Liver (tissue), 9 donors: ENCODE results near the gene DCAF11. TPM values are rescaled to one million over a fixed set of nuclear protein-coding genes. Genes with fewer than 3 reads are reported as not detected.

Experiments used
- DNase-seq: peaks from one replicate; pipeline ENCODE4 v3.0.0-alpha.2; 2017; ENCODE audit warnings: low spot score
- H3K27ac ChIP-seq, 2 donors: one replicate each; pipeline ENCODE4 v1.7.0; 2013; ENCODE audit warnings: inconsistent platforms in 2 of 2, low read length in 2 of 2, control low read depth in 1 of 2, low read depth in 1 of 2, mild to moderate bottlenecking in 1 of 2
- H3K27me3 ChIP-seq, 4 donors: one replicate each; pipeline versions ENCODE4 v1.6.1 to v1.7.0; 2013; ENCODE audit warnings: low read length in 3 of 4, inconsistent platforms in 1 of 4, mild to moderate bottlenecking in 1 of 4, moderate library complexity in 1 of 4; ENCODE audit not compliant: control insufficient read depth in 4 of 4, insufficient read depth in 4 of 4
- H3K36me3 ChIP-seq, 4 donors: one replicate each; pipeline versions ENCODE4 v1.6.1 to v1.7.0; 2013; ENCODE audit warnings: low read length in 3 of 4, mild to moderate bottlenecking in 3 of 4, low read depth in 1 of 4, moderate library complexity in 1 of 4; ENCODE audit not compliant: control insufficient read depth in 4 of 4, insufficient read depth in 3 of 4
- H3K4me1 ChIP-seq, 4 donors: one replicate each; pipeline versions ENCODE4 v1.6.1 to v1.7.0; 2013; ENCODE audit warnings: low read length in 3 of 4, mild to moderate bottlenecking in 3 of 4, moderate library complexity in 1 of 4; ENCODE audit not compliant: control insufficient read depth in 4 of 4, insufficient read depth in 4 of 4
- H3K4me3 ChIP-seq, 3 donors: one replicate each; pipeline versions ENCODE4 v1.6.1 to v1.7.0; 2013; ENCODE audit warnings: low read length in 3 of 3, control low read depth in 1 of 3, low read depth in 1 of 3, mild to moderate bottlenecking in 1 of 3
- H3K9ac ChIP-seq, 2 donors: one replicate each; pipeline ENCODE4 v1.7.0; 2013; ENCODE audit warnings: low read length in 2 of 2, mild to moderate bottlenecking in 2 of 2, moderate library complexity in 2 of 2, control low read depth in 1 of 2, low read depth in 1 of 2
- H3K9me3 ChIP-seq, 4 donors: one replicate each; pipeline versions ENCODE4 v1.6.1 to v1.7.0; 2013; ENCODE audit warnings: low read length in 3 of 4; ENCODE audit not compliant: control insufficient read depth in 4 of 4
- EGR1 ChIP-seq, 2 donors: IDR thresholded peaks; 2 replicates each; pipeline ENCODE4 v1.6.1; 2016 to 2018; ENCODE audit warnings: antibody characterized with exemption in 2 of 2, low read depth in 2 of 2
- FOXA2 ChIP-seq: IDR thresholded peaks from 2 replicates; pipeline ENCODE4 v1.6.1; 2016; ENCODE audit warnings: antibody characterized with exemption
- TAF1 ChIP-seq: conservative IDR thresholded peaks from 2 replicates; pipeline ENCODE4 v1.6.1; 2016; ENCODE audit warnings: antibody characterized with exemption, mild to moderate bottlenecking
- YY1 ChIP-seq: IDR thresholded peaks from 2 replicates; pipeline ENCODE4 v1.6.1; 2016; ENCODE audit warnings: antibody characterized with exemption, mild to moderate bottlenecking
- WGBS: extraction: QIAGEN DNeasy Blood & Tissue Kit; methylation state at CpG from one replicate; pipeline ENCODE4 v1.1.7; 2013; 5-methylcytosine and 5-hydroxymethylcytosine counted together
- polyA plus RNA-seq, 2 donors: library from polyadenylated mRNA; stranded (reverse) in 1 of 2; unstranded in 1 of 2; fragments of 200-250 nt in 1 of 2; fragments of >200 nt in 1 of 2; fragmentation: Nextera tagmentation in 1 of 2; extraction: Ambion mirVana in 1 of 2; gene quantifications; one replicate each; pipeline versions ENCODE4 v1.2.1 to v1.2.3, GENCODE V29; 2013 to 2015
- total RNA-seq, 2 donors: library from RNA; depleted of rRNA; stranded (reverse); fragments of >200 nt; gene quantifications; one replicate each; pipeline ENCODE4 v1.2.3, GENCODE V29; 2014
- TF ChIP-seq, protein P1 (sequence below): IDR thresholded peaks from 2 replicates; pipeline ENCODE4 v1.6.1; 2016; ENCODE audit warnings: antibody characterized with exemption
- TF ChIP-seq, protein P2 (sequence below): IDR thresholded peaks from 2 replicates; pipeline ENCODE4 v1.6.1; 2016; ENCODE audit warnings: antibody characterized with exemption, mild to moderate bottlenecking
- donor health status: healthy.
- donor health status: healthy.
- donor health status: healthy.
- donor health status: healthy.
- donor health status: healthy.

DCAF11 gene
- total and polyA plus RNA-seq, 4 donors, result 30.1 to 312 (median 167) TPM

- H3K36me3 ChIP-seq, result peaks cover 8 to 26% (median 23%) of the 10 kb centered on the region in 4 donors
- DNase-seq, result no peak
- H3K27ac ChIP-seq, result peak overlapping the region; percentile 99 to 100
- WGBS, result 2% methylated on average over 14 of the region's 14 CpGs
- peaks cover 3 to 47% (median 37%) of the 10 kb centered on the region in 4 donors for H3K4me1 ChIP-seq
- H3K4me3 ChIP-seq, result peak overlapping the region; percentile 61 to 91 (median 88)
- H3K9ac ChIP-seq, result peak overlapping the region; percentile 96 to 97
- H3K27me3 ChIP-seq, result no peaks in the 10 kb centered on the region
- TF ChIP-seq EGR1 (IDR thresholded peaks at IDR 0.05; ENCODE audit: low read depth in 2 of 2), result no peak
- no peak for TF ChIP-seq FOXA2
- TF ChIP-seq, protein P1, sequence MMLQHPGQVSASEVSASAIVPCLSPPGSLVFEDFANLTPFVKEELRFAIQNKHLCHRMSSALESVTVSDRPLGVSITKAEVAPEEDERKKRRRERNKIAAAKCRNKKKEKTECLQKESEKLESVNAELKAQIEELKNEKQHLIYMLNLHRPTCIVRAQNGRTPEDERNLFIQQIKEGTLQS, result no peak
- TF ChIP-seq, protein P2, sequence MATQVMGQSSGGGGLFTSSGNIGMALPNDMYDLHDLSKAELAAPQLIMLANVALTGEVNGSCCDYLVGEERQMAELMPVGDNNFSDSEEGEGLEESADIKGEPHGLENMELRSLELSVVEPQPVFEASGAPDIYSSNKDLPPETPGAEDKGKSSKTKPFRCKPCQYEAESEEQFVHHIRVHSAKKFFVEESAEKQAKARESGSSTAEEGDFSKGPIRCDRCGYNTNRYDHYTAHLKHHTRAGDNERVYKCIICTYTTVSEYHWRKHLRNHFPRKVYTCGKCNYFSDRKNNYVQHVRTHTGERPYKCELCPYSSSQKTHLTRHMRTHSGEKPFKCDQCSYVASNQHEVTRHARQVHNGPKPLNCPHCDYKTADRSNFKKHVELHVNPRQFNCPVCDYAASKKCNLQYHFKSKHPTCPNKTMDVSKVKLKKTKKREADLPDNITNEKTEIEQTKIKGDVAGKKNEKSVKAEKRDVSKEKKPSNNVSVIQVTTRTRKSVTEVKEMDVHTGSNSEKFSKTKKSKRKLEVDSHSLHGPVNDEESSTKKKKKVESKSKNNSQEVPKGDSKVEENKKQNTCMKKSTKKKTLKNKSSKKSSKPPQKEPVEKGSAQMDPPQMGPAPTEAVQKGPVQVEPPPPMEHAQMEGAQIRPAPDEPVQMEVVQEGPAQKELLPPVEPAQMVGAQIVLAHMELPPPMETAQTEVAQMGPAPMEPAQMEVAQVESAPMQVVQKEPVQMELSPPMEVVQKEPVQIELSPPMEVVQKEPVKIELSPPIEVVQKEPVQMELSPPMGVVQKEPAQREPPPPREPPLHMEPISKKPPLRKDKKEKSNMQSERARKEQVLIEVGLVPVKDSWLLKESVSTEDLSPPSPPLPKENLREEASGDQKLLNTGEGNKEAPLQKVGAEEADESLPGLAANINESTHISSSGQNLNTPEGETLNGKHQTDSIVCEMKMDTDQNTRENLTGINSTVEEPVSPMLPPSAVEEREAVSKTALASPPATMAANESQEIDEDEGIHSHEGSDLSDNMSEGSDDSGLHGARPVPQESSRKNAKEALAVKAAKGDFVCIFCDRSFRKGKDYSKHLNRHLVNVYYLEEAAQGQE, result peak; percentile 9
- TF ChIP-seq YY1, result no peak
- TF ChIP-seq TAF1, result peak; percentile 25
- no peaks in the 10 kb centered on the region for H3K9me3 ChIP-seq
These were observed 998 bp downstream of the DCAF11 start for GRCh38 chr14:24115422-24116127.

- DNase-seq, result no peak
These were observed 1.7 kb downstream of the DCAF11 start for GRCh38 chr14:24116128-24116814.

More at GRCh38 chr14:24116128-24116814, 1.7 kb downstream of the DCAF11 start:
- Histone ChIP-seq H3K27ac (peak overlapping the region; percentile 99 to 100), H3K9ac (peak overlapping the region; percentile 96 to 97), H3K4me1 (peaks cover 3 to 40% (median 33%) of the 10 kb centered on the region in 4 donors), H3K4me3 (peak overlapping the region; percentile 61 to 91 (median 88)), H3K9me3 (no peaks in the 10 kb centered on the region), H3K36me3 (peaks cover 15 to 33% (median 30%) of the 10 kb centered on the region in 4 donors), H3K27me3 (no peaks in the 10 kb centered on the region)
- 30% methylated on average over 6 of the region's 6 CpGs for WGBS
- TF ChIP-seq, protein P2, result no peak
- TF ChIP-seq EGR1 (IDR thresholded peaks at IDR 0.05; ENCODE audit: low read depth in 2 of 2), result no peak
